GM19328 (cell line): ENCODE measurements around the gene SEMA6D.

Experiments used
- ATAC-seq: cut with Tn5 transposase; IDR thresholded peaks from one replicate; pipeline ENCODE4 v1.9.1; 2021; ENCODE audit warnings: mild to moderate bottlenecking, moderate library complexity; ENCODE audit not compliant: unreplicated experiment

Gene SEMA6D

GRCh38 chr15:47741907-47742306 lies 24.6 kb downstream of the SEMA6D start:
- ATAC-seq = no peak

- ATAC-seq = no peak
These were observed 25.0 kb downstream of the SEMA6D start for GRCh38 chr15:47742334-47742733.

GRCh38 chr15:47742742-47743141 lies 25.4 kb downstream of the SEMA6D start:
- ATAC-seq = no peak

- ATAC-seq = no peak
These were observed 26.1 kb downstream of the SEMA6D start for GRCh38 chr15:47743385-47743784.

GRCh38 chr15:47743886-47744285 lies 26.6 kb downstream of the SEMA6D start:
- ATAC-seq = no peak

- no peak for ATAC-seq
These were observed 27.2 kb downstream of the SEMA6D start for GRCh38 chr15:47744496-47744895.

GRCh38 chr15:47744973-47745372 lies 27.7 kb downstream of the SEMA6D start:
- ATAC-seq = no peak

- ATAC-seq = no peak
These were observed 29.2 kb downstream of the SEMA6D start for GRCh38 chr15:47746516-47746915.

- no peak for ATAC-seq
These were observed 32.9 kb downstream of the SEMA6D start for GRCh38 chr15:47750030-47750739.

- ATAC-seq = no peak
These were observed 33.5 kb downstream of the SEMA6D start for GRCh38 chr15:47750740-47751262.

GRCh38 chr15:47753591-47753990 lies 36.3 kb downstream of the SEMA6D start:
- ATAC-seq = no peak

- no peak for ATAC-seq
These were observed 37.0 kb downstream of the SEMA6D start for GRCh38 chr15:47754312-47754711.

GRCh38 chr15:47755941-47756340 lies 38.6 kb downstream of the SEMA6D start:
- no peak for ATAC-seq

- no peak for ATAC-seq
These were observed 39.6 kb downstream of the SEMA6D start for GRCh38 chr15:47756872-47757271.

- no peak for ATAC-seq
These were observed 40.0 kb downstream of the SEMA6D start for GRCh38 chr15:47757331-47757730.

GRCh38 chr15:47762621-47763020 lies 45.3 kb downstream of the SEMA6D start:
- no peak for ATAC-seq

- ATAC-seq = no peak
These were observed 47.4 kb downstream of the SEMA6D start for GRCh38 chr15:47764666-47765065.

GRCh38 chr15:47766406-47766805 lies 49.1 kb downstream of the SEMA6D start:
- no peak for ATAC-seq

- ATAC-seq = no peak
These were observed 49.7 kb downstream of the SEMA6D start for GRCh38 chr15:47767035-47767434.

- no peak for ATAC-seq
These were observed 51.4 kb downstream of the SEMA6D start for GRCh38 chr15:47768735-47769134.

GRCh38 chr15:47769166-47769565 lies 51.9 kb downstream of the SEMA6D start:
- ATAC-seq = no peak

GRCh38 chr15:47773143-47773542 lies 55.8 kb downstream of the SEMA6D start:
- no peak for ATAC-seq

GRCh38 chr15:47778263-47778770 lies 61.0 kb downstream of the SEMA6D start:
- ATAC-seq = no peak
